ENCODE measurements around the gene CTSZ. TPM values are rescaled to one million over a fixed set of nuclear protein-coding genes. Genes with fewer than 3 reads are reported as not detected.
A peak's percentile ranks its signal among the peaks of the same experiment; 100 is the strongest.
"Not testable (repeated sequence)": the region's sequence is repeated elsewhere in the genome, so short reads cannot be mapped to it uniquely, and the experiment has no call there.

Gene CTSZ
- total RNA-seq, 1 donor from 2014 or later: 131 TPM

- H3K4me1 ChIP-seq: peaks cover 45% of the 10 kb centered on the region
Observed at GRCh38 chr20:58987790-58988564, 19.1 kb downstream of the CTSZ start.

GRCh38 chr20:58986968-58987517, 20.0 kb downstream of the CTSZ start:
- Histone ChIP-seq H3K27ac (replicated peaks) (no peak overlapping the region), H3K4me3 (no peak overlapping the region), H3K4me1 (peaks cover 51% of the 10 kb centered on the region), H3K27me3 (ENCODE audit: low read depth) (no peaks in the 10 kb centered on the region), H3K36me3 (peaks cover 61% of the 10 kb centered on the region), H3K9me3 (replicated peaks) (no peaks in the 10 kb centered on the region)
- no peak for DNase-seq
- intact Hi-C loops (cut with micrococcal nuclease): loop anchor here (10.0 kb wide), 1 partner anchor 82 kb away; no protein-coding TSS in a partner anchor
- no peak for TF ChIP-seq CTCF (IDR thresholded peaks at IDR 0.05; ENCODE audit: borderline replicate concordance)

More at GRCh38 chr20:58987790-58988564, 19.1 kb downstream of the CTSZ start:
- DNase-seq: no peak
- Histone ChIP-seq H3K27ac (replicated peaks) (no peak overlapping the region), H3K36me3 (peaks cover 70% of the 10 kb centered on the region), H3K9me3 (replicated peaks) (no peaks in the 10 kb centered on the region), H3K27me3 (ENCODE audit: low read depth) (no peaks in the 10 kb centered on the region), H3K4me3 (no peak overlapping the region)
- intact Hi-C loops (cut with micrococcal nuclease): loop anchor here (10.0 kb wide), 1 partner anchor 83 kb away; no protein-coding TSS in a partner anchor
- no peak for TF ChIP-seq CTCF (IDR thresholded peaks at IDR 0.05; ENCODE audit: borderline replicate concordance)

GRCh38 chr20:58986286-58986967, 20.6 kb downstream of the CTSZ start:
- Histone ChIP-seq H3K36me3 (peaks cover 54% of the 10 kb centered on the region), H3K9me3 (replicated peaks) (no peaks in the 10 kb centered on the region), H3K4me3 (no peak overlapping the region), H3K27ac (replicated peaks) (no peak overlapping the region), H3K4me1 (peaks cover 54% of the 10 kb centered on the region), H3K27me3 (ENCODE audit: low read depth) (no peaks in the 10 kb centered on the region)
- DNase-seq: no peak
- no peak for TF ChIP-seq CTCF (IDR thresholded peaks at IDR 0.05; ENCODE audit: borderline replicate concordance)
- intact Hi-C loops (cut with micrococcal nuclease): loop anchor here (10.0 kb wide), 1 partner anchor 82 kb away; no protein-coding TSS in a partner anchor

- no peak for DNase-seq
- H3K36me3 ChIP-seq: peaks cover 47% of the 10 kb centered on the region
- H3K27ac ChIP-seq (replicated peaks): no peak overlapping the region
- H3K4me3 ChIP-seq: no peak overlapping the region
- intact Hi-C loops (cut with micrococcal nuclease): loop anchor here (10.0 kb wide), 1 partner anchor 81 kb away; no protein-coding TSS in a partner anchor
- H3K27me3 ChIP-seq (ENCODE audit: low read depth): no peaks in the 10 kb centered on the region
- no peaks in the 10 kb centered on the region for H3K9me3 ChIP-seq (replicated peaks)
- peaks cover 57% of the 10 kb centered on the region for H3K4me1 ChIP-seq
- no peak for TF ChIP-seq CTCF (IDR thresholded peaks at IDR 0.05; ENCODE audit: borderline replicate concordance)
Observed at GRCh38 chr20:58985656-58986055, 21.4 kb downstream of the CTSZ start.

- Histone ChIP-seq H3K27me3 (ENCODE audit: low read depth) (no peaks in the 10 kb centered on the region), H3K27ac (replicated peaks) (peak overlapping the region; percentile 8), H3K4me1 (peaks cover 60% of the 10 kb centered on the region), H3K9me3 (replicated peaks) (no peaks in the 10 kb centered on the region), H3K4me3 (no peak overlapping the region), H3K36me3 (peaks cover 37% of the 10 kb centered on the region)
- no peak for TF ChIP-seq CTCF (IDR thresholded peaks at IDR 0.05; ENCODE audit: borderline replicate concordance)
- intact Hi-C loops (cut with micrococcal nuclease): loop anchor here (10.0 kb wide), 1 partner anchor 80 kb away; no protein-coding TSS in a partner anchor
- DNase-seq: no peak
Observed at GRCh38 chr20:58984691-58985090, 22.4 kb downstream of the CTSZ start.

GRCh38 chr20:58983115-58983468, 24.0 kb downstream of the CTSZ start:
- not testable (repeated sequence) for H3K9me3 ChIP-seq (replicated peaks); H3K27me3 ChIP-seq (ENCODE audit: low read depth); H3K4me3 ChIP-seq; DNase-seq; H3K27ac ChIP-seq (replicated peaks)
- intact Hi-C loops (cut with micrococcal nuclease): loop anchor here (10.0 kb wide), 1 partner anchor 78 kb away; no protein-coding TSS in a partner anchor
- Histone ChIP-seq H3K36me3 (peaks cover 21% of the 10 kb centered on the region), H3K4me1 (peaks cover 60% of the 10 kb centered on the region)

Measured in left ventricle myocardium inferior (tissue), 1 donor.